Esophagus squamous epithelium (tissue), 5 donors: Measurements from ENCODE around the gene ATG10. TPM values are rescaled to one million over a fixed set of nuclear protein-coding genes. Genes with fewer than 3 reads are reported as not detected.

Experiments used
- DNase-seq: peaks from one replicate; lab custom pipeline; 2025; lab: John Stamatoyannopoulos, UW
- H3K27ac ChIP-seq, 4 donors: fragments of 200-600 bp; sonication (generic); one replicate each; pipeline ENCODE4 v1.5.1; 2016 to 2019; ENCODE audit warnings: mild to moderate bottlenecking in 1 of 4
- H3K27me3 ChIP-seq, 4 donors: fragments of 200-600 bp; sonication (generic); 1 replicate in 3 of 4; 2 replicates in 1 of 4; pipeline versions ENCODE4 v1.5.1 to v1.6.0; 2017 to 2021; ENCODE audit warnings: antibody characterized with exemption in 1 of 4
- H3K36me3 ChIP-seq, 3 donors: fragments of 200-600 bp; sonication (generic); one replicate each; pipeline ENCODE4 v1.5.1; 2016 to 2019
- H3K4me1 ChIP-seq, 3 donors: fragments of 200-600 bp; sonication (generic); one replicate each; pipeline ENCODE4 v1.5.1; 2017 to 2019
- H3K4me3 ChIP-seq, 4 donors: fragments of 200-600 bp; sonication (generic); 1 replicate in 3 of 4; 2 replicates in 1 of 4; pipeline ENCODE4 v1.5.1; 2016 to 2019; ENCODE audit warnings: mild to moderate bottlenecking in 2 of 4, moderate library complexity in 1 of 4
- H3K9me3 ChIP-seq, 3 donors: fragments of 200-600 bp; sonication (generic); one replicate each; pipeline ENCODE4 v1.5.1; 2016 to 2019
- POLR2A ChIP-seq, 4 donors: fragments of 450-650 bp; IDR thresholded peaks; one replicate each; pipeline ENCODE4 v1.6.1; 2017; ENCODE audit warnings: antibody characterized with exemption in 4 of 4, mild to moderate bottlenecking in 4 of 4, moderate library complexity in 3 of 4
- WGBS, 2 donors: methylation state at CpG; one replicate each; pipeline ENCODE4 v1.1.5; 2018; 5-methylcytosine and 5-hydroxymethylcytosine counted together
- intact Hi-C: fragments of 100-400 bp; cut with DNase I; formaldehyde crosslinking; loops from one replicate; pipeline ENCODE4 v1.15.0; 2022
- total RNA-seq, 4 donors: library from RNA; depleted of rRNA; stranded (reverse); fragments of >200 nt; gene quantifications; one replicate each; pipeline ENCODE4 v1.1.0, GENCODE V29; 2016
- TF ChIP-seq, protein P1 (sequence below), 6 experiments: fragments of 450-650 bp in 4 of 6; fragments of 200-600 bp in 2 of 6; sonication (generic) in 2 of 6; IDR thresholded peaks; one replicate each; pipeline ENCODE4 v1.5.1; 2016 to 2019; ENCODE audit warnings: antibody characterized with exemption in 6 of 6, mild to moderate bottlenecking in 4 of 6, moderate library complexity in 4 of 6
- donor health status: DM: yes; HTN: yes; CAD: no.

Gene ATG10
- total RNA-seq, 4 donors from 2014 or later = 3.1 to 7.8 (median 6.1) TPM

DNA sequence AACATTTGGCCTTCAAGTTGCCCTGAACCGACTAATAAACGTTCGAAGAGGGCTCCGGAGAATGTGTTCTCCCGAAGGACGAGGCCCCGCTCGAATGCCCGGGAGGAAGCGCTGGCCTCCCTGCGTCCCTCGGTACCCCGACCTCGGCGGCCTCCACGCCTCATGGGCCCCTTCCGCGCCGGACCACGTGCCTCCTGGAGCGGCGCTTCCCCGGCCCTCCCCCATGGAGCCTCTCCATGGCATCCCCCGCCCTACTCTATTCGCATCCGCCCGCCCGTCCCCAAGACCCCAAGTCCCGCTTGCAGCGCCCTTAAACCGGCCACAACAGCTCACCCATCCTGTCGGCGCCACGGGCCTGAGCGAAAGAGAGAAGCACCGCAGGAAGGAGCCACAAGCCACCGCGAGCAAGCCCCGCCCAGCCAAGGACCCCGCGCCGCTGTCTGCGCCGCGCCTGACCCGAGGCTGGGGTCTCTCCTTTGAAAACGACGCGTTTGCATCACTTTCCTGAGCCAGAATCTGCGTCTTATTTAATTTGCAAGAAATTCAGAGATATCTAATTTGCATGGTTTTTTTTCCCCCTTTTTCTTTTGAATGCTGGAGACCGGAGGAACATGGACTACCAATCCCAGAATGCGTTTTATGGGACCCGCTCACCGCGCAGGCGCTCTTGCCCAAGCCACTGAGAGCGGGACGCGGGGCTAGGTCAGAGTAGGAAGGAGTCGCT is 306.3 kb downstream of the ATG10 start, which contains the start of gene RPS23:
Gene RPS23 (minus strand): TSS at position 368 of the 724 bp plus-strand sequence. CDS start 31 bp downstream, at position 337.
- intact Hi-C loops = no loop called here
- no peaks in the 10 kb centered on the region for H3K27me3 ChIP-seq
- peak; percentile 50 for DNase-seq
- TF ChIP-seq, protein P1, sequence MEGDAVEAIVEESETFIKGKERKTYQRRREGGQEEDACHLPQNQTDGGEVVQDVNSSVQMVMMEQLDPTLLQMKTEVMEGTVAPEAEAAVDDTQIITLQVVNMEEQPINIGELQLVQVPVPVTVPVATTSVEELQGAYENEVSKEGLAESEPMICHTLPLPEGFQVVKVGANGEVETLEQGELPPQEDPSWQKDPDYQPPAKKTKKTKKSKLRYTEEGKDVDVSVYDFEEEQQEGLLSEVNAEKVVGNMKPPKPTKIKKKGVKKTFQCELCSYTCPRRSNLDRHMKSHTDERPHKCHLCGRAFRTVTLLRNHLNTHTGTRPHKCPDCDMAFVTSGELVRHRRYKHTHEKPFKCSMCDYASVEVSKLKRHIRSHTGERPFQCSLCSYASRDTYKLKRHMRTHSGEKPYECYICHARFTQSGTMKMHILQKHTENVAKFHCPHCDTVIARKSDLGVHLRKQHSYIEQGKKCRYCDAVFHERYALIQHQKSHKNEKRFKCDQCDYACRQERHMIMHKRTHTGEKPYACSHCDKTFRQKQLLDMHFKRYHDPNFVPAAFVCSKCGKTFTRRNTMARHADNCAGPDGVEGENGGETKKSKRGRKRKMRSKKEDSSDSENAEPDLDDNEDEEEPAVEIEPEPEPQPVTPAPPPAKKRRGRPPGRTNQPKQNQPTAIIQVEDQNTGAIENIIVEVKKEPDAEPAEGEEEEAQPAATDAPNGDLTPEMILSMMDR (IDR thresholded peaks at IDR 0.05) = no peak
- TF ChIP-seq POLR2A (IDR thresholded peaks at IDR 0.05) = peak in 3 of 4 donors; percentile 54 to 81 (median 76)
- WGBS, 2 donors = 0% methylated on average over 22 to 32 of the region's 60 CpGs
- peaks cover 11 to 37% (median 14%) of the 10 kb centered on the region in 3 donors for H3K36me3 ChIP-seq
- H3K4me1 ChIP-seq = peaks cover 4 to 26% (median 9%) of the 10 kb centered on the region in 3 donors
- peak within 1 kb of the TSS; percentile 90 to 99 (median 92) for H3K4me3 ChIP-seq
- no peaks in the 10 kb centered on the region for H3K9me3 ChIP-seq
- peak within 1 kb of the TSS; percentile 89 to 93 (median 91) for H3K27ac ChIP-seq

DNA sequence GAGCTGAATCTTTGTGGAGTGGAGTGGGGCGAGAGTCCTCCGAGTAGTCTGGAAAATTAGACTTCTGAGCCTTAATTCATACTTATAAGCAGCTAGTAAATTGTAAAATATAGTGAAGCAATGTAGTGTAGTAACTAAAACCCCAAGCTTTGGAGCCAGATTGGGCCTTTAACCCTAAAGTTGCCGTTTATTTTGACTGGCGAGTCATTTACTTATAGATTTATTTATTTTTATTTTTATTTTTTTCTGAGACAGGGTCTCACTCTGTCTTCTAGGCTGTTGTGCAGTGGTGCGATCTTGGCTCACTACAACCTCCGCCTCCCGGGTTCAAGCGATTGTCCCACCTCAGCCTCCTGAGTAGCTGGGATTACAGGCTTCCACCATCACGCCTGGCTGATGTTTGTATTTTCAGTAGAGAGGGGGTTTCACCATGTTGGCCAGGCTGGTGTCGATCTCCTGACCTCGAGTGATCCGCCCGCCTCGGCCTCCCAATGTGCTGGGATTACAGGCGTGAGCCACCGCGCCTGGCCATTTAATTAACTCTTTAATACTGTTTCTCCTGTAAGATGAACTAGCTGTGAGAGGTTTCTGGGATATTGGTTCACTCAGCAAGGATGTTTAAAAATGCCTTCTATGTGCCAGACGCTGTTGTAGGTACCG is 307.0 kb downstream of the ATG10 start:
- no peak for DNase-seq
- Histone ChIP-seq H3K4me3 (peak overlapping the region; percentile 90 to 99 (median 92)), H3K9me3 (no peaks in the 10 kb centered on the region), H3K4me1 (peaks cover 4 to 26% (median 9%) of the 10 kb centered on the region in 3 donors), H3K36me3 (peaks cover 11 to 31% (median 14%) of the 10 kb centered on the region in 3 donors), H3K27ac (peak overlapping the region; percentile 89 to 93 (median 91)), H3K27me3 (no peaks in the 10 kb centered on the region)
- TF ChIP-seq, protein P1 (IDR thresholded peaks at IDR 0.05) = no peak
- TF ChIP-seq POLR2A (IDR thresholded peaks at IDR 0.05) = no peak
- 30 to 57% methylated on average over 18 to 19 of the region's 19 CpGs for WGBS, 2 donors
- intact Hi-C loops = no loop called here

- TF ChIP-seq POLR2A (IDR thresholded peaks at IDR 0.05) = no peak
- TF ChIP-seq, protein P1 (IDR thresholded peaks at IDR 0.05) = no peak
- Histone ChIP-seq H3K9me3 (no peaks in the 10 kb centered on the region), H3K27me3 (no peaks in the 10 kb centered on the region), H3K27ac (no peak overlapping the region), H3K36me3 (no peaks in the 10 kb centered on the region), H3K4me3 (no peak overlapping the region), H3K4me1 (peaks cover 0 to 10% (median 0%) of the 10 kb centered on the region in 3 donors)
- intact Hi-C loops = no loop called here
- DNase-seq = no peak
- WGBS, 2 donors = 71 to 83% methylated on average over 2 of the region's 2 CpGs
Observed at GRCh38 chr5:82283893-82284292, 312.1 kb downstream of the ATG10 start.

GRCh38 chr5:82285206-82285605 is 313.4 kb downstream of the ATG10 start:
- TF ChIP-seq, protein P1 (IDR thresholded peaks at IDR 0.05) = no peak
- DNase-seq = no peak
- intact Hi-C loops = no loop called here
- H3K36me3 ChIP-seq = no peaks in the 10 kb centered on the region
- no peak overlapping the region for H3K4me3 ChIP-seq
- WGBS, 2 donors = 94 to 98% methylated on average over 6 of the region's 6 CpGs
- no peak overlapping the region for H3K27ac ChIP-seq
- H3K4me1 ChIP-seq = no peaks in the 10 kb centered on the region
- no peaks in the 10 kb centered on the region for H3K27me3 ChIP-seq
- H3K9me3 ChIP-seq = no peaks in the 10 kb centered on the region

DNA sequence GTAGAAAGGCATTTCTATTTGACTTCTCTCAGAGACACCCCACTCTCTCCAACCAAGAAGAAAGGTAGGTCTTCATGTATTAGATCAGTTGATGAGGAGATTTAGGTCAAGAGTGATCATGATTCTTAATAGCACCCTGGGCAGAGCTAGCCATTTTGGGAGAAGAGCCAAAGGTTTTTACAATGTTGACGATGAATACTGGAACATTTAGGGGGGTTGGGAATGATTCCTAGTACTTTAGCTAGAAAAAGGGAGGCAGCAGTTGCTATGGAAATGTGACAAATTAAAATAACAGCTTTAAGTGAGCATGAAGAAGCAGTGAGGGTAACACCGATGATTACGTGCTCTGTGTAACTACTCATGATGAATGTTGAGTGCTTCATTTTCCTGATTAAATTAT is 315.8 kb downstream of the ATG10 start:
- H3K4me3 ChIP-seq = no peak overlapping the region
- H3K9me3 ChIP-seq = no peaks in the 10 kb centered on the region
- 82 to 87% methylated on average over 3 of the region's 3 CpGs for WGBS, 2 donors
- no peak for DNase-seq
- intact Hi-C loops = no loop called here
- H3K27me3 ChIP-seq = no peaks in the 10 kb centered on the region
- H3K4me1 ChIP-seq = no peaks in the 10 kb centered on the region
- TF ChIP-seq POLR2A (IDR thresholded peaks at IDR 0.05) = no peak
- TF ChIP-seq, protein P1 (IDR thresholded peaks at IDR 0.05) = no peak
- H3K27ac ChIP-seq = no peak overlapping the region
- no peaks in the 10 kb centered on the region for H3K36me3 ChIP-seq
